ENCODE measurements around the gene PDCD2.

The PDCD2 gene

GRCh38 chr6:170561555-170561954 is 22.9 kb downstream of the PDCD2 start:
- TF ChIP-seq CTCF (IDR thresholded peaks at IDR 0.05; ENCODE audit: low read depth, low read length, missing control alignments) = no peak
- DNase-seq (ENCODE audit: low read depth) = no peak
- no peak overlapping the region for H3K4me3 ChIP-seq (ENCODE audit: low read depth, low read length)

- no peak for TF ChIP-seq CTCF (IDR thresholded peaks at IDR 0.05; ENCODE audit: low read depth, low read length, missing control alignments)
- peak overlapping the region; percentile 100 for H3K4me3 ChIP-seq (ENCODE audit: low read depth, low read length)
Observed at GRCh38 chr6:170555305-170555704, 29.1 kb downstream of the PDCD2 start.

GRCh38 chr6:170554796-170555137 is 29.7 kb downstream of the PDCD2 start:
- H3K4me3 ChIP-seq (ENCODE audit: low read depth, low read length) = peak overlapping the region; percentile 100
- DNase-seq (ENCODE audit: low read depth) = no peak
- TF ChIP-seq CTCF (IDR thresholded peaks at IDR 0.05; ENCODE audit: low read depth, low read length, missing control alignments) = no peak

More at GRCh38 chr6:170555305-170555704, 29.1 kb downstream of the PDCD2 start:
- DNase-seq (ENCODE audit: low read depth) = no peak

- peak within 1 kb of the TSS; percentile 100 for H3K4me3 ChIP-seq (ENCODE audit: low read depth, low read length)
- peak; percentile 98 for DNase-seq (ENCODE audit: low read depth)
- no peak for TF ChIP-seq CTCF (IDR thresholded peaks at IDR 0.05; ENCODE audit: low read depth, low read length, missing control alignments)
Observed at GRCh38 chr6:170554013-170554795, 30.2 kb downstream of the PDCD2 start, which contains the start of gene TBP. Gene TBP, plus strand, starts transcription at chr6:170554369. Its CDS starts 2,661 bp downstream, at chr6:170557030.

GRCh38 chr6:170553534-170554012 is 30.9 kb downstream of the PDCD2 start:
- no peak for DNase-seq (ENCODE audit: low read depth)
- TF ChIP-seq CTCF (IDR thresholded peaks at IDR 0.05; ENCODE audit: low read depth, low read length, missing control alignments) = no peak
- peak overlapping the region; percentile 100 for H3K4me3 ChIP-seq (ENCODE audit: low read depth, low read length)

GRCh38 chr6:170552765-170553533 is 31.5 kb downstream of the PDCD2 start, which contains the start of gene PSMB1:
Gene PSMB1, minus strand, starts transcription at chr6:170553307. Its CDS starts 65 bp downstream, at chr6:170553242.
- DNase-seq (ENCODE audit: low read depth) = peak; percentile 78
- TF ChIP-seq CTCF (IDR thresholded peaks at IDR 0.05; ENCODE audit: low read depth, low read length, missing control alignments) = no peak
- peak within 1 kb of the TSS; percentile 100 for H3K4me3 ChIP-seq (ENCODE audit: low read depth, low read length)

Data from GM12864 (cell line).